Nephron (organoid): ENCODE measurements around the gene RNF123.

Experiments
- H3K27ac Mint-ChIP-seq, 3 experiments: 2 replicates each; pipeline ENCODE4 v1.8.0; 2020; ENCODE audit warnings: mixed read lengths in 3 of 3, mild to moderate bottlenecking in 2 of 3, moderate library complexity in 1 of 3
- H3K27me3 Mint-ChIP-seq: 2 replicates; pipeline ENCODE4 v1.8.0; 2021; ENCODE audit warnings: low read depth, mild to moderate bottlenecking, moderate library complexity, mixed read lengths
- H3K36me3 Mint-ChIP-seq: 2 replicates; pipeline ENCODE4 v1.8.0; 2020; ENCODE audit warnings: low read depth, mixed read lengths
- H3K4me1 Mint-ChIP-seq: 2 replicates; pipeline ENCODE4 v1.8.0; 2020; ENCODE audit warnings: mixed read lengths
- H3K4me3 Mint-ChIP-seq, 3 experiments: 2 replicates each; pipeline ENCODE4 v1.8.0; 2020; ENCODE audit warnings: mild to moderate bottlenecking in 3 of 3, mixed read lengths in 3 of 3, moderate library complexity in 2 of 3
- H3K9me3 Mint-ChIP-seq: 2 replicates; pipeline ENCODE4 v1.8.0; 2020; ENCODE audit warnings: mixed read lengths
- TF ChIP-seq, protein P1 (sequence below), 3 experiments: fragments of 200-600 bp; sonication (generic); IDR thresholded peaks; one replicate each; pipeline ENCODE4 v1.5.0; 2021; ENCODE audit warnings: antibody characterized with exemption in 3 of 3; ENCODE audit not compliant: unreplicated experiment in 3 of 3

Gene RNF123

DNA sequence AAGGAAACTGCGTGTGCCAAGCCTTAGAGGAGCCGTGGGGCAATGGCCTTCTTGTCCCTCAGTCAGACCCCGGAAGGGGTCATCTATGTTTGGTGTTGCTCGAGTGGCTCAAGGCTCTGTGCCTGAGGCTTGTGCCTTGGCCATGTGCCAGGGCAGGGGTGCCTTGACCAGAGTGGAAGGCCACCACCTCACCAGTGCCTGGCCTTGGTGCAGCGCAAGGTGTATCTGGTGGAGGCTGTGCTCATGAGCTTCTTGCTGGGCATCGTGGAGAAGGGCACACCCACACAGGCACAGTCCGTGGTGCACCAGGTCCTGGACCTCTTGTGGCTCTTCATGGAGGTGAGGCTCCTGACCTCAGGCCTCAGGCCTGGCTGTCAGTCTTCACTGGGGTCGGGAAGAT lies 10.7 kb downstream of the RNF123 start:
- no peaks in the 10 kb centered on the region for H3K27me3 Mint-ChIP-seq
- no peak overlapping the region for H3K4me3 Mint-ChIP-seq
- H3K27ac Mint-ChIP-seq, result no peak overlapping the region
- TF ChIP-seq, protein P1, sequence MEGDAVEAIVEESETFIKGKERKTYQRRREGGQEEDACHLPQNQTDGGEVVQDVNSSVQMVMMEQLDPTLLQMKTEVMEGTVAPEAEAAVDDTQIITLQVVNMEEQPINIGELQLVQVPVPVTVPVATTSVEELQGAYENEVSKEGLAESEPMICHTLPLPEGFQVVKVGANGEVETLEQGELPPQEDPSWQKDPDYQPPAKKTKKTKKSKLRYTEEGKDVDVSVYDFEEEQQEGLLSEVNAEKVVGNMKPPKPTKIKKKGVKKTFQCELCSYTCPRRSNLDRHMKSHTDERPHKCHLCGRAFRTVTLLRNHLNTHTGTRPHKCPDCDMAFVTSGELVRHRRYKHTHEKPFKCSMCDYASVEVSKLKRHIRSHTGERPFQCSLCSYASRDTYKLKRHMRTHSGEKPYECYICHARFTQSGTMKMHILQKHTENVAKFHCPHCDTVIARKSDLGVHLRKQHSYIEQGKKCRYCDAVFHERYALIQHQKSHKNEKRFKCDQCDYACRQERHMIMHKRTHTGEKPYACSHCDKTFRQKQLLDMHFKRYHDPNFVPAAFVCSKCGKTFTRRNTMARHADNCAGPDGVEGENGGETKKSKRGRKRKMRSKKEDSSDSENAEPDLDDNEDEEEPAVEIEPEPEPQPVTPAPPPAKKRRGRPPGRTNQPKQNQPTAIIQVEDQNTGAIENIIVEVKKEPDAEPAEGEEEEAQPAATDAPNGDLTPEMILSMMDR (IDR thresholded peaks at IDR 0.05; ENCODE audit: unreplicated experiment in 3 of 3), result no peak
- peaks cover 4% of the 10 kb centered on the region for H3K36me3 Mint-ChIP-seq
- H3K9me3 Mint-ChIP-seq, result no peaks in the 10 kb centered on the region
- no peaks in the 10 kb centered on the region for H3K4me1 Mint-ChIP-seq

DNA sequence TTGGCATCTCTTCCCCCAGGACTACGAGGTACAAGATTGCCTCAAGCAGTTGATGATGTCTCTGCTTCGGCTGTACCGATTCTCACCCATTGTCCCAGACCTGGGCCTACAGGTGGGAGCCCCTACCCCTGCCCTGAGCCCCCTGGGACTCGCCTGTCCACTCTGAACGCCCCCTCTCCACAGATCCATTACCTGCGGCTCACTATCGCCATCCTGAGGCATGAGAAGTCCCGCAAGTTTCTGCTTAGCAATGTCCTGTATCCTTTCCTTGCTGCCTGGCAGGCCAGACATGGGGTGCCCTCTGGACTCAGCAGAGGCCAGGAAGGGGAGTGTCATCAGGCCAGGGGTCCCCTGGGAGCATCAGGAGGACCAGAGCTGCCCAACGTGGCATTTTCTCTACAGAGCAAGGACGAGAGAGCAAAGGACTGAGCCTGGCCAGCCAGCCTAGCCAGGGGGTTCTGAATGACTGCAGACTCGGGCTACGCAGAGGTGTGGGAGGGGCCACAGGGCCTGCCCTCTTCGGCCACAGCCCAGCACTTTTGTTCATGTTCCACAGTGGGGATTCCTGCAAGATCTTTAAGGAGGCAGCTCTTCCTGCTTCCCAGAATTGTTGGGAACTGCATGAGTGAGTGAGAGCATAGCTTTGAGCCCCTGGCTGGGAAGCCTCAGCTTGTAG lies 11.2 kb downstream of the RNF123 start:
- Mint-ChIP-seq H3K27ac (no peak overlapping the region), H3K4me3 (no peak overlapping the region), H3K4me1 (no peaks in the 10 kb centered on the region), H3K36me3 (peaks cover 4% of the 10 kb centered on the region), H3K9me3 (no peaks in the 10 kb centered on the region), H3K27me3 (no peaks in the 10 kb centered on the region)
- TF ChIP-seq, protein P1 (IDR thresholded peaks at IDR 0.05; ENCODE audit: unreplicated experiment in 3 of 3), result no peak

DNA sequence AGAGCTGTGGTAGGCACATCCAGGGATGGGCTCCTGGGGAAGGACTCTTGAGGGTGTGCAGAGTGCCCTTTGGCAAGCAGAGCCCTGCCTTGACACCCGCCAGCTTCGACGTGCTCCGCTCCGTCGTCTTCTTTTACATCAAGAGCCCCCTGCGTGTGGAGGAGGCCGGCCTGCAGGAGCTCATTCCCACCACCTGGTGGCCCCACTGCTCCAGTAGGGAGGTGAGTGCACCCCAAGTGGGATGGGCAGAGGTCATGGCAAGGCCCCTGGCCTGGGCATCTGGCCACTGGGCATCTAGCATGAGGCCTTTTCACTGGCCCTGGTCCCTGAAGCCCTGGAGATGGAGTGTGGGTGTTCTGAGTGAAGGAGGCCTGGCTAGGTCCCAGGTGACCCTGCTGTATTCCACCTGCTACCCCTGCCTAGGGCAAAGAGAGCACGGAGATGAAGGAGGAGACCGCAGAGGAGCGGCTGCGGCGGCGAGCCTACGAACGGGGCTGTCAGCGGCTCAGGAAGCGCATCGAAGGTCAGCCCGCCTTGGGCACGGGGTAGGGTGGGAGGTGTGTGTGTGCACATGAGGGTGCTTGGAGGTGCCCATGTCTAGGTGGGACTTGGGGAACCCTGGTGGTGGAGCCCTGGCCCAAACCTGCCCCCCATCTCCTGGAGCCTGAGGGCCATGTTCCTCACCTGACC lies 12.2 kb downstream of the RNF123 start:
- Mint-ChIP-seq H3K36me3 (peaks cover 4% of the 10 kb centered on the region), H3K4me3 (no peak overlapping the region), H3K9me3 (no peaks in the 10 kb centered on the region), H3K27ac (no peak overlapping the region), H3K4me1 (no peaks in the 10 kb centered on the region), H3K27me3 (no peaks in the 10 kb centered on the region)
- TF ChIP-seq, protein P1 (IDR thresholded peaks at IDR 0.05; ENCODE audit: unreplicated experiment in 3 of 3), result peak; percentile 20 to 39 (median 36)

DNA sequence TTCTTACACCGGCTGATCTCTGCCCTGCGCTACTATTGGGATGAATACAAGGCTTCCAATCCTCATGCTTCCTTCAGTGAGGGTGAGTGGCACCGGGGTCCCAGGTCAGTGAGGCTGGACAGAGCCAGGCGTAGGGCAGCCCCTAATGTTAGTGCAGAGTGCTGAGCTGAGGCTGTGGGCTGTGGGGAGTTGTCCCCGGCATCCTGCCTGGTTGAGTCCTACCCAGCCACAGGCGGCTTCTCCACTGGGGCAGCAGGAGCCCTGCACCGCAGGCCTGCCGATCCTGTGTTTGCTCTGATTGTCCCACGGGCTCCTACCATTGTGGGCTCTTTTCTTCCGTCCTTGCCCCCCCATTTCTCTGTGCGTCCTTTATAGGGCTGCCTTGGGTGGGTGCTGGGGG lies 13.3 kb downstream of the RNF123 start:
- peaks cover 5% of the 10 kb centered on the region for H3K36me3 Mint-ChIP-seq
- H3K27ac Mint-ChIP-seq, result no peak overlapping the region

DNA sequence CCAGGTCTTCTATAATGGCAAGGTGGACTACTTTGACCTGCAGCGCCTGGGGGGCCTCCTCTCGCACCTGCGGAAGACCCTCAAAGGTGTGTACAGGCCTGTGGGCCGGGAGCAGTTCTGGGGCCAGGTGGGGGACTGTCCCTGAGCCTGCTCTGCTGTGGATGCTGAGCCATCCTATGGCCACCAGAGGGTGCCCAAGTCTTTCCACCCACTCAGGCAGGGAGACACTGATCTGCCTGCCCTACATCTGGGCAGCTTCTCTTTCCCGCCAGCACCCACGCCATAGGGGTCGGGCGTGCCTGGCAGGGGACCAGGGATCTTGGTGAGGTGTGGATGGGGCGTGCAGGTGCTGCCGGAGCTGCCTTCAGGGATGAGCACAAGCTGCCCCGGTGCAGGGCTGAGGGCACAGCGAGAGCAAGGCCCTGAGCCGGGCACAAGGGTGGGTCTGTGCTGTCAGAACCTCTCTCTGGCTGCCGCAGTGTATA lies 14.1 kb downstream of the RNF123 start:
- Mint-ChIP-seq H3K4me1 (no peaks in the 10 kb centered on the region), H3K4me3 (no peak overlapping the region), H3K27me3 (no peaks in the 10 kb centered on the region), H3K9me3 (no peaks in the 10 kb centered on the region), H3K27ac (no peak overlapping the region), H3K36me3 (peaks cover 10% of the 10 kb centered on the region)
- TF ChIP-seq, protein P1 (IDR thresholded peaks at IDR 0.05; ENCODE audit: unreplicated experiment in 3 of 3), result peak; percentile 66 to 73 (median 72)

More for the DNA sequence above, 13.3 kb downstream of the RNF123 start:
- no peaks in the 10 kb centered on the region for H3K27me3 Mint-ChIP-seq
- no peak overlapping the region for H3K4me3 Mint-ChIP-seq
- no peaks in the 10 kb centered on the region for H3K4me1 Mint-ChIP-seq
- no peaks in the 10 kb centered on the region for H3K9me3 Mint-ChIP-seq
- TF ChIP-seq, protein P1 (IDR thresholded peaks at IDR 0.05; ENCODE audit: unreplicated experiment in 3 of 3), result no peak
